H1 (cell line): ENCODE results near the gene CST4.
"Not testable (repeated sequence)": the region's sequence is repeated elsewhere in the genome, so short reads cannot be mapped to it uniquely, and the experiment has no call there.

Experiments
- E2F6 ChIP-seq: IDR thresholded peaks from 2 replicates; pipeline ENCODE4 v1.6.1; 2012; ENCODE audit warnings: inconsistent platforms
- POLR2A ChIP-seq, 2 experiments: IDR thresholded peaks; 1 replicate in 1 of 2; 2 replicates in 1 of 2; pipeline ENCODE4 v1.6.1; 2011; ENCODE audit warnings: low read depth in 2 of 2, low read length in 2 of 2, mild to moderate bottlenecking in 2 of 2; ENCODE audit errors: control extremely low read depth in 1 of 2
- SP2 ChIP-seq: IDR thresholded peaks from 2 replicates; pipeline ENCODE4 v1.6.1; 2012; ENCODE audit warnings: mild to moderate bottlenecking, low read length, inconsistent platforms

DNA sequence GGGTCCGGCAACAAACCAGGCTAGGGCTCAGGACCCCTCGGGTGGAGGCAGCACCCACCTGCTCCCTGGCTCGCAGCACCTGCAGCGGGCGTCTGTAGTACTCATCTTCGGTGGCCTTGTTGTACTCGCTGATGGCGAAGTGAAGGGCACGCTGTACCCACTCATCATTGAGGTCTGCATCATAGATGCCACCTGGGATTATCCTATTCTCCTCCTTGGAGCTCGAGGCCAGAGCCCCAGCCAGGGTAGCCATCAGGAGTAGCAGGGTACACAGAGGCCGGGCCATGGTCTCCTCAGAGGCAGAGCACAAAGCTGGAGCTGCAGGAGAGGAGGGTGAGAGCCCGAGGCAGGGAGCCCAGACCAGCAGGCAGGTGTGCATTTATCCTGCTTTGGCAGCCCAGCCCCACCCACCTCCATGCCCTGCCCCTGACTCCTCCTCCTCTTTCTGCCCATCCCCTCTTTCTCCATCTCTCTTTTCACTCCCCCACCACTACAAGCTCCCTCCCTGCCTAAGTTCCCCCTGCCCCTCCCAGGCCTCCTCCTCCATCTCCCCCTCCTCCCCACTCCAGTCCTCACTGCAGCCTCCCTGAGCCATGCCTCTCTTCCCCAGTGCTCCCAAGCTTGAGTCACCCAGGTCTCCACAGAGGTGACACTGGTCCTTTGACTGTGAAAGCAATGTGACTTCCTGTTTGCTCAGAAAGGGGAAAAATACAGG, at the start of gene CST4:
- TF ChIP-seq E2F6; POLR2A (IDR thresholded peaks at IDR 0.05; ENCODE audit: control extremely low read depth in 1 of 2, low read depth in 2 of 2, low read length in 2 of 2); SP2: not testable (repeated sequence)
